ENCODE data around the gene EFCAB11.

Gene EFCAB11

DNA sequence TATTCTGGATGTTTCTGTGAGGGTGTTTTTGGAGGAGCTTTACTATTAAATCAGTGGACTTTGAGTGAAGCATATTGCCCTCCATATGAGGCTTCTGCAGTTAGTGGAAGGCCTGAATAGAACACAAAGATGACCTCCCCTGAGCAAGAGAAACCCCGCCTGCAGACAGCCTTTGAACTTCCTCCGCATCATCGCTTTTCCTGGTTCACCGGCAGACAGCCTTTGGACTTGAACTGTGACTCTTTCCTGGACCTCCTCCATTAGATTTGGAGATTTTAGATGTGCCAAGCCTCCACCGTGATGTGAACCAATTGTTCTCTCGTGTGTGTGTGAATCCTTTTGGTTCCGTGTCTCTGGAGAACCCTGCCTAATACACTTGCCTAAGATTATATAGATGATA, 208.4 kb downstream of the EFCAB11 start:
- no peaks in the 10 kb centered on the region; the same call in 1 of the 2 replicates for H3K9me3 ChIP-seq (ENCODE audit: control insufficient read depth, insufficient read depth, low read length)
- TF ChIP-seq EZH2phosphoT487 (IDR thresholded peaks at IDR 0.05; ENCODE audit: borderline replicate concordance, low read length), result no peak
- TF ChIP-seq, protein P1, sequence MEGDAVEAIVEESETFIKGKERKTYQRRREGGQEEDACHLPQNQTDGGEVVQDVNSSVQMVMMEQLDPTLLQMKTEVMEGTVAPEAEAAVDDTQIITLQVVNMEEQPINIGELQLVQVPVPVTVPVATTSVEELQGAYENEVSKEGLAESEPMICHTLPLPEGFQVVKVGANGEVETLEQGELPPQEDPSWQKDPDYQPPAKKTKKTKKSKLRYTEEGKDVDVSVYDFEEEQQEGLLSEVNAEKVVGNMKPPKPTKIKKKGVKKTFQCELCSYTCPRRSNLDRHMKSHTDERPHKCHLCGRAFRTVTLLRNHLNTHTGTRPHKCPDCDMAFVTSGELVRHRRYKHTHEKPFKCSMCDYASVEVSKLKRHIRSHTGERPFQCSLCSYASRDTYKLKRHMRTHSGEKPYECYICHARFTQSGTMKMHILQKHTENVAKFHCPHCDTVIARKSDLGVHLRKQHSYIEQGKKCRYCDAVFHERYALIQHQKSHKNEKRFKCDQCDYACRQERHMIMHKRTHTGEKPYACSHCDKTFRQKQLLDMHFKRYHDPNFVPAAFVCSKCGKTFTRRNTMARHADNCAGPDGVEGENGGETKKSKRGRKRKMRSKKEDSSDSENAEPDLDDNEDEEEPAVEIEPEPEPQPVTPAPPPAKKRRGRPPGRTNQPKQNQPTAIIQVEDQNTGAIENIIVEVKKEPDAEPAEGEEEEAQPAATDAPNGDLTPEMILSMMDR (IDR thresholded peaks at IDR 0.05; ENCODE audit: low read depth, low read length, poor library complexity, severe bottlenecking), result no peak
- H3F3A ChIP-seq (ENCODE audit: control insufficient read depth, insufficient read depth), result no peaks in the 10 kb centered on the region

More for the DNA sequence above, 208.4 kb downstream of the EFCAB11 start:
- Histone ChIP-seq H3K9me2 (replicated peaks; ENCODE audit: control insufficient read depth, low read length) (no peaks in the 10 kb centered on the region), H3K27me3 (ENCODE audit: control insufficient read depth, low read length) (no peaks in the 10 kb centered on the region), H3K4me3 (ENCODE audit: low read length) (no peak overlapping the region), H4K20me1 (ENCODE audit: control insufficient read depth, insufficient read depth, low read depth, low read length) (no peaks in the 10 kb centered on the region), H3K27ac (ENCODE audit: low read depth, low read length) (no peak overlapping the region), H3K79me2 (ENCODE audit: control insufficient read depth, low read length) (no peaks in the 10 kb centered on the region), H3K4me2 (ENCODE audit: low read length) (no peak overlapping the region), H3K36me3 (ENCODE audit: control insufficient read depth, low read length) (no peaks in the 10 kb centered on the region), H3K4me1 (ENCODE audit: control insufficient read depth, low read length) (no peaks in the 10 kb centered on the region)
